Fibroblast of peridontal ligament (primary cell): ENCODE measurements around the gene DIPK1C.

Experiments
- DNase-seq: peaks from one replicate; pipeline ENCODE4 v3.0.0-alpha.2; 2010; ENCODE audit errors: extremely low read depth

The DIPK1C gene

GRCh38 chr18:74482697-74483096 is 25.6 kb upstream of the DIPK1C start:
- no peak for DNase-seq

GRCh38 chr18:74480149-74480651 is 23.1 kb upstream of the DIPK1C start:
- no peak for DNase-seq

GRCh38 chr18:74479486-74480148 is 22.5 kb upstream of the DIPK1C start:
- DNase-seq: no peak

GRCh38 chr18:74478880-74479279 is 21.8 kb upstream of the DIPK1C start:
- no peak for DNase-seq

- DNase-seq: no peak
These were observed 21.2 kb upstream of the DIPK1C start for GRCh38 chr18:74478316-74478715.

GRCh38 chr18:74477771-74478170 is 20.7 kb upstream of the DIPK1C start:
- no peak for DNase-seq

GRCh38 chr18:74476140-74476539 is 19.0 kb upstream of the DIPK1C start:
- DNase-seq: no peak

GRCh38 chr18:74473976-74474640 is 17.0 kb upstream of the DIPK1C start:
- DNase-seq: no peak

GRCh38 chr18:74472312-74472711 is 15.2 kb upstream of the DIPK1C start:
- no peak for DNase-seq

- no peak for DNase-seq
These were observed 11.5 kb upstream of the DIPK1C start for GRCh38 chr18:74468547-74469061.

GRCh38 chr18:74465775-74466174 is 8.7 kb upstream of the DIPK1C start:
- no peak for DNase-seq

GRCh38 chr18:74463983-74464382 is 6.9 kb upstream of the DIPK1C start:
- DNase-seq: no peak

- DNase-seq: no peak
These were observed 6.1 kb upstream of the DIPK1C start for GRCh38 chr18:74463254-74463653.

- DNase-seq: no peak
These were observed 3.7 kb upstream of the DIPK1C start for GRCh38 chr18:74460825-74461224.

GRCh38 chr18:74459889-74460288 is 2.8 kb upstream of the DIPK1C start:
- no peak for DNase-seq

GRCh38 chr18:74457725-74458421 is 765 bp upstream of the DIPK1C start:
- DNase-seq: no peak

- DNase-seq: no peak
These were observed 612 bp downstream of the DIPK1C start for GRCh38 chr18:74456349-74457042.

- no peak for DNase-seq
These were observed 1.1 kb downstream of the DIPK1C start for GRCh38 chr18:74456017-74456348.

GRCh38 chr18:74455386-74455785 is 1.7 kb downstream of the DIPK1C start:
- no peak for DNase-seq

GRCh38 chr18:74454279-74454751 is 2.8 kb downstream of the DIPK1C start:
- DNase-seq: no peak

GRCh38 chr18:74453642-74454198 is 3.4 kb downstream of the DIPK1C start:
- DNase-seq: no peak
